ENCODE data around the gene IL1RL1.

IL1RL1 gene

DNA sequence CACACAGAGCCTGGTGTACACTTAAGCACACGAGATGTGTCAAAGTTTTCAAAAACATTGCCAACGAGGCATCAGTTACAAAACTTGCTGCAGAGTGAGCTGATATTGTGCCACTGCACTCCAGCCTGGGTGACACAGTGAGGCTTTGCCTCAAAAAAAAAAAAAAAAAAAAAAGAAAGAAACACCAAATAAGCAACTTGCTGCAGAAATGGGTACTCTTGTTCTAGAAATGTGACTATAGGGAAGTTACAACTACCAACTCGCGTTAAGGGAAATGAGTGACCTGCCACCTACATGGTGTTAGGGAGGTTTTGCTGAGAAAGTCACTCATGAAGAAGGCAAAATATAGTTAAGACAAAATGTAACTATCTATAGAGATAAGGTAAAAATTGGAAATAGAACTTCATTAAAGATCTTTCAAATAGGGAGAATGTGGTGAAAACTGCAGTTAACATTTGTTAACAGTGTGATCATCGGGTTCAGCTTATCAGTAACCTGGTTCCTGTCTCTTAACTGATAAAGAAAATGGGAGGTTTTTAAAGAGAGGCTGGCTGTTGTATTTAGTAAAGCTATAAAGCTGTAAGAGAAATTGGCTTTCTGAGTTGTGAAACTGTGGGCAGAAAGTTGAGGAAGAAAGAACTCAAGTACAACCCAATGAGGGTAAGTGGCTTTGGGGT is at the start of gene IL1RL1:
TSS of gene IL1RL1 (plus strand) at position 600 of the 677 bp plus-strand sequence. CDS start 26,702 bp downstream, outside the sequence.
- no peak for DNase-seq

DNA sequence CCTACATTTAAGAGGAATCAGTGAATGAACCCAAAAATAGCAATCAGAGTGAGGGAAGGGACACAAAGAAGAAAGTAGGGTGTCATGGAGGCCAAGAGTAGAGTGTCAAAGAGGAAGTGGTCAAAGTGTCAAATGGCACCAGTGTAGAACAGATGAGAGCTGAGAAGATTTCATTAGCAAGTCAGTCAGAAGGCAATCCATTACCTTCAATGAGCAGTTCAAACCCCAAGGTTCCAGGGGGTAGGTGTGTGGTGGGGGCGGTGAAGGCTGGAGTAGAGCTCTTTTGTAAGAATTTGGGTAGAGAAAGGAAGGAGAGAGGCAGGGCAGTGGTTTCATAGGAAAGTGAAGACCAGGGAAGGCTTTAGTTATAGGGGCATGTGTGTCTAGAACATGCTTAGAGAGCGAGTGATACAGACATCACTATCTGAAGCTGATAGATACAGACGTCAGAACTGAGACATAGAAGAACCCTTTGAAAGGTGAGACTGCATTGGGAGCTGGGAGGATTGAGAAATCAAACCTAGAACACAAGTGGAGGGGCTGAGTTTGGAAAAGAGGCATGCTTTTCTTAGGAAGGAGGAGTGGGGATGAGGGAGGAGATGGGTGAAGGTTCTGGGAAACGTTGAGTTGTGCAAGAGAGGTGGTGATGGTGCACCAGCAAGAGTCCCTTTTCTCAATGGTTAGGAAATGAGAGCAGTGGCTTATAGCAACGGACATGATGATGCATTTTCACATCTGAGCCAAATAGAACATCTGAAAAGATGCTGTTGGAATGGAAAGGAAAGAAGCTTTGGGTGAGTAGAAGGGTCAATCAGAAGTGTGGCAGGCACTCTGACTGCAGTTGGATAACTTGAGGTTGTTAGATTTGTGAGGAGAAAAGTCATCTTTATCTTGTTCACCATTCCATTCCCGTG is 48.9 kb upstream of the IL1RL1 start:
- no peak for DNase-seq

DNA sequence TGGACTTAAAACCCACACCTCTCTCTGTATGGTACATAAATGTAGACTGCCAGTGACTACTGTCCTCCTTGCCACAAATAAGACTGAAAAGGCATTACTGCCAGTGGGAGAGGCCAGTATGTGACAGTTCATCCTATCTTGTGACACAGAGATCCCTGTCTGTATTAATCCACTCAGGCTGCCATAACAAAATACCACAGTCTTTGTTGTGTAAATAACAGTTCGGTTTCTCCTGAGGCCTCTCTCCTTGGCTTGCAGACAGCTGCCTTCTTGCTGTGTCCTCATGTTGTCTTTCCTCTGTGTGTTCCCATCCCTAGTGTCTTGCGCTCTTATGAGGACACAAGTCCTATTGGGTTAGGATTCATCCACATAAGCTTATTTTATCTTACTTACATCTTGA is 46.4 kb upstream of the IL1RL1 start:
- no peak for DNase-seq

DNA sequence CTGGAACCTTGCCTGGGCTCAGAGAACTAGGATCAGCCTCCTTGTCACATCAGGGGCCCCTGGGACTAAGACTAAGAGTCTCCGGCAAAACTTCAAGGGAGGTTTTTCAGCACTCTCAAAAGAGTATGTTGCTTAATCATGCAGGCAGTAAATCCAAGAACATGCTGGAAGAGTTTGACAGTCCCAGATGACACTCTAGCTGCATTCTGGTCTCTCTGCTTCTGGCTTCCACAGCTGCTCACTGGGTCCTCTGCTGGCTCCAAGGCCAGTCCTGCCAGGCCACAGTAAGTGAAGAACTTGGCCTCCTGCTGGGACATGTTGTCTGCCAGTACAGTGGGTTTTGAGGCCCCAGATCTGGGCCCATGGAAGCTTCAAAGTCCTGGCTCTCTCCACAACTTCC is 45.2 kb upstream of the IL1RL1 start:
- DNase-seq, result no peak

DNA sequence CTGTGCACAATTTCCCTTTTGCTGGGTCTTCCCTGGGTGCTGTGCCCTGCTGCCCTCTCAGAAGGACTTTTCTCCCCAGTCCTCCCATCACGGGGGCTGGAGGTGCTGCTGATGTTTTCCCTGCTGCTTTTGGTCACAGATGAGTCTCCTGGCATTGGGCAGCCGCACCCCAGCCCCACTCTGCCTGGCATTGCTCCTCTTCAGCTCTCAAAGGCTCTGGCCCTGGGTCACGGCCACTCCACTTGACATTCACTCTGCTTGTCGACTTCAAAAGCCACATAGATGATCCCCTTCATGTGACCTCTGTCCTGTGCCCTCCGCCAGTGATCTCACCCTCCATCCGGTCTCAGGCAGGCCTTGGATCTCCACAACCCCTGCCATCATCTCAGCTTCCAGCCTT is 43.6 kb upstream of the IL1RL1 start:
- no peak for DNase-seq

DNA sequence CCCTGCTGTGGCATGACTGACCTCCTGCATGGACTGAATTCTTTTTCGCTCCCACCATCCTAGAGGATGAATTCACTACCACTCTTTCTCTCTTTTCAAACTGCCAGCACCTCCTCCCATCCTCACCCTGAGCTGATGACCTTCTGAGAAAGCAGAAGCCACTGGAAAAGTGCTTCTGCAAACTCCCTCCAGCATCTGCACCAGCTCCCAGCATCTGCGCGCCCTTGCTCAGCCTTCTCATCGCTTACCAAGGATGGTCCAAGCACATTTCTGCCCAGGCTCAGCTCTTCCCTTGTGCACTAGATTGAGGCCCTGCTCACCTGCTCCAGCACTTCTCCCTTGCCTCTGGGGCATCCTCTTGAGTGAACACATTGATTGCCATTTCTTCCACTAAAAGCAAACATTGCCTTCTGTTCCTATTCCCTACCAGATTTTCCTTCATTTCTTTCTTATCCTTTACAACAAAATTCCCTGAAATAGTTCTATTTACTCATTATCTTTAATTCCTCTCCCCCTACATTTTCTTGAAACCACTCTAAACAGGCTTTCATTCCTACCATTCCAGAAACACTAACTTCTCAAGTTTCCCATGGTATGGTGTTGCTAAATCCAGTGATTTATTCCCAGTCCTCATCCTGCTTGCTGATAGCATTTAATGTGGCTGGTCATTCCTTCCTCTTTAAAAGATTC is 42.7 kb upstream of the IL1RL1 start:
- no peak for DNase-seq

DNA sequence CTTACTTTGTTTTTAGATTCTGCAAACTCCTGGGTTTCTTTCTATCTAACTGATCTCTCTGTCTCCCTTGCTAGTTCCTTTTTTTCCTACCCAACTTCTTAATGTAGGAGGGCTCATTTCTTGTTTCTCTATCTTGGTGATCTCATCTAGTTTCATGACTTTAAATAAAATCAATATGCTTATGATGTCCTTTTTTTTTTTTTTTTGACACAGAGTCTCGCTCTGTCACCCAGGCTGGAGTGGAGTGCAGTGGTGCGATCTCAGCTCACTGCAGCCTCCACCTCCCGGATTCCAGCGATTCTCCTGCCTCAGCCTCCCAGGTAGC is 42.2 kb upstream of the IL1RL1 start:
- DNase-seq, result no peak

DNA sequence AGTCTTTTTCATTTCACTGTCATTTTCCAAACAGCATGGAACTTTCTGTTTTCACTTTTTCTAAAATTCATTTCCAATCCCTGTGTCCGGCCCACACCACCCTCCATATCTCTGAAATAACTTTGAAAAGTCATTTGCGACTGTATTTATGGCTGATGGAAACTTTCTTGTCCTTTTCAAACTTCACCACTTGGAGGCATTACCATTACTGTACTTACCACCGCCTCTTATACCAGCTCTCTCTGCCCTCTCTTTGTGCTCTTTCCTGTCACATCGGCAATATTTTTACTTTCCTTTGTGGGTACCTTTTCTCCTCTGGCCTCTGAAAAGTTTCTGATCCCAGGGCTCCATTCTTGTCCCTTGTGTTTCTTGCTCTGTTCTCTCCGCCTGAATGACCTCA is 39.5 kb upstream of the IL1RL1 start:
- no peak for DNase-seq

DNA sequence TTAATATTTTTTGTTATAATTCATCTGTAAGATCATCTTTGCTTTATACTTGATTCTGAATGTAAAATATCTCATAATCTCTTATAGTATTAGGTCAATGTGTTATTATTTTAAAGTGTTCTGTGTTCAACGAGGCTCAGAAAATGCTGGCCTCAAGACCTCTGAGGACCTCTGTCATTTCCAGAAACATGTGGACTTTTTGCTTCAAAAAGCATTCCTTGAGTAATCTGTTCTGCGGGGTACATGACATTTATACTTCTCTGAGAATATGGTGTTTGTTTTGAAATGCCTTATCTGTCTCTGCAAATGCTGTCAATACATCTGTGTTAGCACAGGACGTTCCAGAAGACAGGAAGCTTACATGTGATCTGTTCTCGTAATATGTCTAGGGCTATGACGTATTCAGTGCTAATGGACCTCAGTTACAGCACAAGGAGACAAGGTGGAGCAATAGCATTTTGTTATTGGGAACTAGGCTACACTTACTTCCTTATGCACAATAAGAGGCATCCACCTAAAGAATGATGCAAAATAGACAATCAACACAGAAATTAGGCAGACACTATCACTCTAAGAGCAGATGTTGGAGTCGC is 37.6 kb upstream of the IL1RL1 start:
- DNase-seq, result no peak

DNA sequence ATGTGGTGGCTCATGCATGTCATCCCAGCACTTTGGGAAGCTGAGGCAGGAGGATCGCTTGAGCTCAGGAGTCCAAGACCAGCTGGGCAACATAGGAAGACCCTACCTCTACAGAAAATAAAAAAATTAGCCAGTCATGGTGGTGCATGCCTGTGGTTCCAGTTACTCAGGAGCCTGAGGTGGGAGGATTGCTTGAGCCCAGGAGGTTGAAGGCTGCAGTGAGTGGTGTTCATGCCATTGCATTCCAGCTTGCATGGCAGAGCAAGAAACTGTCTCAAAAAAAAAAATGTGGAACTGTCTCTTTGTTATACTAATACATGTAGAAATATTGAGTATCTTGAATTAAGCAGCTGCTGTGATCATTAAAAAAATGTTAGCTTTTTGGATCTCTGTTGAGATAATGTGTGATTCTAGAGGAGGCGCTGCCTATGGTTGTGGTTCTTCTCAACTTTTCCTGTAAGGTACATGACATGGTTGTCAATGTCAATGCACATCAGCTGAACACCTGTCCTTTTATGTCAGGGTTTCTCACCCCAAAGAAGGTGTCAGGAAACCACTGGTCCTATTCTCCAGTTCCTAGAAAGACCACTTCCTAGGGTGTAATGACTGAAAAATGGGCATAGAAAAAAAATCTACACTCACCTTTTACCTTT is 34.7 kb upstream of the IL1RL1 start:
- DNase-seq, result no peak

DNA sequence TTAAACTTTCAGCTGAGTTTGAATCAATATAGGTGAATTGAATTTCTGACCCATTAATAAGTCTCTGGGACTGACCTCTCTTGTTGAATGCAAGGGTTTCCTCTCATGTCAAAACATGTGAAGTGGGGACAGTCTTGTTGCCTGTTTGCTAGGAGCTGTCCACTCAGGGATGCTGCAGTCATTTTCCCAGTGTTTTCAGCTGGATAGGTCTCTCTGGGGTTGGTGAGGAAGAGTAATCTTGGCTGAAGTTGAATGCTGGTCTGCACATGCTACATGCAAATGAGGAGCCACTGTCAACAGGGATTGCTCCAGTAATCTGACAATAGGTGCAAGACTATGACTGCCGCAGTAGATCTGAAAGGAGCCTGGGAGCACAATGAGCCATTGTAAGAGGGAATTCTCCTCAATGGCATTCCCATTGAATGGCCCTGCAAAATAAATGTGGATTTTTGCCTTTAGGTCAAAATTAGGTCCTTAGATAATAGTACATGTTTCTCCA is 34.1 kb upstream of the IL1RL1 start:
- DNase-seq, result no peak

DNA sequence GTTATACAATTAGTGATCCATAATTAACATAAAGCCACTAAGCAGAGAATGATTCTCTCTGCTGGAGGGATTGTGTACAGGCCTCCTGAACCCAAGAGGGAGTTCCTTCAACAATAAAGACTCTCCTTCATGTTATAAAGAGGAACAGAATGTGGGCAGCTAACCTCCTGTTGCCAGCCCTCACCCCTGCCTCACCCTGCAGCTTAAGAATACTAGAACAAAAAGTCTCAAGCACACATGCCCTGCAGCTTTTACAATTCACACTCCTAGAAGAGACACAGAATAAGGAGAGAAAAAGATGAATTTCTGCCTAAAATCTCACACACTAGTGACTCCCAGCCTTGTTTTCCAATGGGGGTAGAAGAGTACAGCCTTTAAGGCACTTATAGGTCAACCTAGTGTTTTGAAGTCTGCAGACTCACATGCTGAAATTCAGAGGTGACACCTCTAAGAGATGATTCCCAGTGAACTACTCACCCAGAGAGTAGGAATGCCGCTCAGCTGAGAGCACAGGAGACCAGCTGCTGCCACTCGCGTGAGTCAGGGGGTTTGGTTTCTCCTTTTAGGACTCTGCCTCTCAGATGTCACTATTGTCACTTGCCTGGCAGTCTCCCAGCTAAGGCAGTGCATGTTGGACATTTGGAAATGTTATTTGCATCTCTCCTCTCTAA is 32.5 kb upstream of the IL1RL1 start:
- no peak for DNase-seq

DNA sequence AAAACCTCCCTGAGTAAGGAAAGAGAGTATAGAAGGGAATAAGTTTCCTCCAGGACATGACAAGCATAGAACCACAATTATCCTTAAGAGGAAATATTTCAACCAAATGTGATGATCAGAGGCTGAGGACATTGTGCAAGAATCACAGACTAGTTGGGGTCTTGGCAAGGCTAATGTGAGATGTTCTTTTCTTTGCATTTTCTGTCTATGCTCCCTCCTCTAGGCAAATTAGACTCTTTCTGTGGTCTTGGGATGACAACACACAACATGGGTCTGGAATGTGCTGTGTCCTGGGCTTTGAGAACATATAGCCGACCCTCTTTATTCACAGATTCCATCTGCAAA is 32.0 kb upstream of the IL1RL1 start:
- DNase-seq, result no peak

DNA sequence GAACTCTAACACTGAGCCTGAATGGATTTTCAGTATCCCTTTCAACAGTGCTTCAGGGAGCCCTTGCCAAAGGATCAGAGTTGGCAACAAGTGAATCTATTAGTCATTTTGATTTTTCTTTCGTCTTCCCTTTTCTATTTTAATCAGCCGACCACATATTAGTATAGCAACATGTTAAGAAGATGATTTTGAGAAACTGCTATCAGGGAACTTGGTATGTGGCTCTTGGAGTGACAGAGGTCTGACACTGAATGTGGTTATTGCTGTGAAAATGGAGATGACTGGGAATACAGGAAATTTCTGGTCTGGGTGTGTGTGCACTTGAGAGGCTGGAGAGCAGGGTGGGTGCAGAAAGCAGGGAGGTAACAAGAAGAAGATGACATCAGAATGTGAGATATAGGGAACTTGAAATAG is 28.7 kb upstream of the IL1RL1 start:
- no peak for DNase-seq

DNA sequence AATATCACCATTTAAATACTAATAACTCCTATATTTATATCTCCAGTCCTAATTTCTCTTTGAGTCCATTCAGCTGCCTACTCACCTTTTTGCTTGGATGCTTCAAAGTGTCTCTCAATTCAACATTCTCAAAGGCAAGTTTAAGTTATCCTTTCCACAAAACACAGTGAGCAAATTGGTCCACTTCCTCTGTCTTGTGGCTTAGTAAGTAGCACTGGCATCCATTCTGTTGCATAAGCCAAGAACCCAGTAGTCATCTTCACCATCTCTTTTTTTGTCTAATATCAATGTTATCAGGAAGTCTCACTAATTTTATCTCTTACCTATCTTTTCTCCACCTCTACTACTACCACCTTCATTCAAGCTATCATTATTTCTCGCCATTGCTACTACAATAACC is 27.4 kb upstream of the IL1RL1 start:
- DNase-seq, result no peak

DNA sequence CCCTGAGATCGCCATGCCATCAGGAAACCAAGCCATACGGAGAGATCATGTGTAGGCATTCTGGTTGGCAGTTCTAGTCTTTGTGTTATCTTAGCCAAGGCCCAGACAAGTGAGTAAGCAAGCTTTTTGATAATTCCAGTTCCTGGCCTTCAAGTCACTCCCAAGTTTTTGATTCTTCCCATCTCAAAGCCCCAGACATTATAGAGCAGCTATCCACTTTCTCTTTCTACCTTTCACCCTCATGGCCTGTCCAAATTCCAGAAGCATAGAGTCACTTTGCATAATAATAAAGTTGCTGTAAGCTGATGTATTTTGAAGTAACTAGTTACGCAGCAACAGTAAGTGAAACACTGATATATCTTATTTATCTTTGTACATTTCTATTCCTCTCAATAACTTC is 26.8 kb upstream of the IL1RL1 start:
- no peak for DNase-seq

DNA sequence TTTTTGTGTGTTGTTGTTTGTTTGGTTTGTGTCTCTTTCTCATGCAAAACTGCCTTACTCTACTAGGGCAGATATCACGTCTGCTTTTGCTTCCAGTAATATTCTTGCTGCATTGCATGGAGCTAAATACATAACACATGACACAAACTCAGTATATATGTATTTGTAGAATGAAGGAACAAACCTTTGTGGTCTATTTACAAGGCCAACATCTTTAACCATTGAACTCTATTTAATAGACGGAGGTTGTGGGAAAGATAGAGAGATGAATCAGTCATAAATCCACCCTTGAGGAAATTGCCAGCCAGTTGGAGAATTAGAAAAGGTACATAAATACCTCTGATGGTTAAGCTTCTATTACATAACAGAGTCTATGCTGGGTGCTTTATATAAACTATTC is 26.0 kb upstream of the IL1RL1 start:
- no peak for DNase-seq

DNA sequence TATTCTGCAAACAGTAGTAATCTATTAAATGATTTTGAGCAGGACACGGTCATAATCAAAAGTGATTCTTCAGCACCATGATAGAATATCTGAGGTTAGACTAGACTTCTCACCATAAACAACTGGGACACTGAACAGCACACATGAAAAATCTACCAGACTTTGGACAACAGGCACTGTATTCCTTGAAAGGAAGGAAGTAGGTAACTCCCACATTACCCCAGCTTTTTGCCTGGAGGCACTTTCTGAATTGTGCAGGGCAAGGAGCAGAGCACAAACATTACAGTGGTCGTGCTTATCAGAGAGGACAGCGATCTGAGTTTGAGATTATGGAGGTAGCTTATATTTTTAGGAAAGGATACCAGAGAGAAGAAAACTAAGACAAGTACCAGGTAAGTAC is 25.3 kb upstream of the IL1RL1 start:
- no peak for DNase-seq

DNA sequence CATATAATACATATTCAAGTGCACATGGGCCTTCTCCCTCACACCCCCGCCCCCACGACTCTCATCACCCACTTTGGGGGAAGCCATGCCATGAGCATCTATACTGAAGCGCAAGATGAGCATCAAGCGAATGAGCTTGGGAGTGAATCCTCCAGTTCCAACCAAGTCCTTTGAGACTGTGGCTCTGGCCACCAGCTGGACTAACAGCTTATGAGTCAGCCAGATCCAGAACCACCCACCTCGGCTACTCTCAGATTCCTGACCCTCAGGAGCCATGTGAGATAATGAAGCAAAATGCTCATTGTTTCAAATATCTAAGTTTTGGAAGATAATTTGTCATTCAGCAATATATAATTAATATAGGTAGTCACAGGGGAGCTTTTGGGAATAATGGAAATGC is 22.2 kb upstream of the IL1RL1 start:
- DNase-seq, result no peak

DNA sequence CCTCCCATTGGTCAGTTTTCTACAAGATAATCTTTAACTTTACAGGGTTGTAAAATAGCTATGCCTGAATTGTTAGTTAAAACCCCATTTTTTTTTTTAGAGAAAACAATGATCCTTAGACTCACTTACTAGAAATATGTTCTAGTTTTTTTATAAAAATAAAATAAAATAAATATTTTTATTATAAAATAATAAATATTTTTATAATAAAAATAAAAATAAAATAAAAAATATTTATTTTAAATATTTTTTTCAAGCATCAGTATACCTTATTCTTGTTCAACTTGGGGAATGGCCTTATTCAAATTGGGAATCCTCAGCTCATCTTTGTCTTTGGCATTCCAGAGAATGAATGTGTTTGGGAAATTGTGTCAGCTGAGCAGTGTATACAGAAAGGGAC is 20.8 kb upstream of the IL1RL1 start:
- DNase-seq, result no peak

DNA sequence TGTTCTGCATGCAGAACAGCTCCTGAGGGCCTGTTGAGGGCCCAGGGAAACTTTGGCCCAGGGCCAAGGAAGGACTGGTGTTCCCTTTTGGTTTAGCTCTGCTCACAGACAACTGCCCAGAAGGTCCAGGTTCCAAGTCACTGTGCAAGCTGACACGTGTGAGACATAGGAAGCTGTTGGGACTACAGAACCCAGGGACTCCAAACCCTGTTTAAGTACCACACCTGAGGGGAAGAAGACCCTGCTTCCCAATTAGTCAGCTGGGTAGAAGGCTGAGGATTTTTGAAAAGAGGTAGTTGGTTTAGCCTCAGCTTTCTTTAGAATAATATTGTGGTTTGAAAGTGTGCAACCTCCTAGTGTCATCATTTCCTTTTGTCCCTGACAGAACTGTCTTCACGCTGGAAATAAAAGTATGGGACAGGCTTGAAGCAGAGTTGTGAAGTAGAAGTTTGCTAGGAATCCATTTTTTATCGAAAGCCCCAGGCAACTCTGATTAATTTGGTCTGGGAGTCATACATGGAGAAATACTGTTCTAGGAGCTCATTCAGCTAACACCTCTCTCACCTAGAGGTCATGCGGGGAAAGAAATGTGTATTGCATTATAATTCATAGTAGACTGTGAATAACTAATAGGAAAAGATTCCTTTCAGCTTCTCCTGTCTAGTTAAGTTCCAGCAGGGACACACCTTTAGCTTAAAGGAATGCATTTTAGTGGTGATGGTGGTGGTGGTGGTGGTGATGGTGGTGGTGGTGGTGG is 19.9 kb upstream of the IL1RL1 start:
- no peak for DNase-seq

Measured in DMS79 (cell line).